GM23338 (cell line): ENCODE results near the gene CD93. TPM values are rescaled to one million over a fixed set of nuclear protein-coding genes. Genes with fewer than 3 reads are reported as not detected.

Experiments
- ATAC-seq: fragments of 200-7000 bp; cut with Tn5 transposase; 3 replicates; pipeline ENCODE4 v1.9.1; 2020
- DNase-seq: peaks from one replicate; pipeline ENCODE4 v3.0.0-alpha.2; 2015; ENCODE audit warnings: low spot score
- H2AFZ ChIP-seq: fragments of 200-600 bp; sonication (generic); 2 replicates; pipeline ENCODE4 v1.8.0; 2016; ENCODE audit warnings: antibody characterized with exemption, mild to moderate bottlenecking, moderate library complexity
- H3F3A ChIP-seq: fragments of 200-600 bp; sonication (generic); replicated peaks from 2 replicates; pipeline ENCODE4 v1.8.0; 2017; ENCODE audit warnings: antibody characterized with exemption, mixed run types, low read depth
- H3K27ac ChIP-seq: fragments of 200-600 bp; sonication (generic); 2 replicates; pipeline ENCODE4 v1.6.1; 2016; ENCODE audit warnings: low read depth
- H3K27me3 ChIP-seq: fragments of 200-600 bp; sonication (generic); 2 replicates; pipeline ENCODE4 v1.8.0; 2016; ENCODE audit warnings: mild to moderate bottlenecking, mixed run types, moderate library complexity; ENCODE audit not compliant: insufficient read depth
- H3K36me3 ChIP-seq: fragments of 200-600 bp; sonication (generic); 2 replicates; pipeline ENCODE4 v1.8.0; 2016; ENCODE audit warnings: mild to moderate bottlenecking; ENCODE audit not compliant: insufficient read depth
- H3K4me1 ChIP-seq: fragments of 200-600 bp; sonication (generic); 2 replicates; pipeline ENCODE4 v1.8.0; 2016; ENCODE audit warnings: mild to moderate bottlenecking, moderate library complexity; ENCODE audit not compliant: insufficient read depth
- H3K4me2 ChIP-seq: fragments of 200-600 bp; sonication (generic); 2 replicates; pipeline ENCODE4 v1.7.1; 2017; ENCODE audit warnings: mixed run types
- H3K4me3 ChIP-seq: fragments of 200-600 bp; sonication (generic); 2 replicates; pipeline ENCODE4 v1.6.1; 2016; ENCODE audit warnings: mixed run types
- H3K79me2 ChIP-seq: fragments of 200-600 bp; sonication (generic); replicated peaks from 2 replicates; pipeline ENCODE4 v1.8.0; 2017; ENCODE audit warnings: mild to moderate bottlenecking; ENCODE audit not compliant: insufficient read depth
- H3K9me2 ChIP-seq: fragments of 200-600 bp; sonication (generic); 2 replicates; pipeline ENCODE4 v1.8.0; 2017; ENCODE audit not compliant: insufficient read depth
- H4K20me1 ChIP-seq: fragments of 200-600 bp; sonication (generic); replicated peaks from 2 replicates; pipeline ENCODE4 v1.8.0; 2017; ENCODE audit warnings: mild to moderate bottlenecking; ENCODE audit not compliant: insufficient read depth
- H3K27ac Mint-ChIP-seq: 2 replicates; pipeline ENCODE4 v1.8.0; 2020; ENCODE audit warnings: inconsistent platforms, mild to moderate bottlenecking, moderate library complexity, mixed read lengths
- H3K27me3 Mint-ChIP-seq: 3 replicates; pipeline ENCODE4 v1.8.0; 2022; ENCODE audit warnings: low read depth, mild to moderate bottlenecking, moderate library complexity, mixed read lengths, inconsistent platforms; ENCODE audit not compliant: insufficient read depth, poor library complexity
- H3K36me3 Mint-ChIP-seq: 3 replicates; pipeline ENCODE4 v1.8.0; 2021; ENCODE audit warnings: low read depth, mild to moderate bottlenecking, inconsistent platforms, moderate library complexity, mixed read lengths
- H3K4me1 Mint-ChIP-seq: 3 replicates; pipeline ENCODE4 v1.8.0; 2020; ENCODE audit warnings: mild to moderate bottlenecking, inconsistent platforms, mixed read lengths
- H3K4me3 Mint-ChIP-seq: 3 replicates; pipeline ENCODE4 v1.8.0; 2021; ENCODE audit warnings: moderate library complexity, mild to moderate bottlenecking, inconsistent platforms, mixed read lengths
- H3K9me3 Mint-ChIP-seq: 3 replicates; pipeline ENCODE4 v1.8.0; 2020; ENCODE audit warnings: moderate library complexity, mild to moderate bottlenecking, inconsistent platforms, mixed read lengths
- EZH2 ChIP-seq: fragments of 200-600 bp; sonication (generic); IDR thresholded peaks from one replicate; pipeline ENCODE4 v1.8.0; 2017; ENCODE audit warnings: antibody characterized with exemption, mild to moderate bottlenecking, low read depth; ENCODE audit not compliant: unreplicated experiment
- JUNB ChIP-seq: IDR thresholded peaks from one replicate; pipeline ENCODE4 v1.6.1; 2016; ENCODE audit warnings: antibody characterized with exemption; ENCODE audit not compliant: unreplicated experiment
- NANOG ChIP-seq: IDR thresholded peaks from 2 replicates; pipeline ENCODE4 v1.6.1; 2016; ENCODE audit warnings: antibody characterized with exemption, borderline replicate concordance
- POLR2AphosphoS5 ChIP-seq: IDR thresholded peaks from 2 replicates; pipeline ENCODE4 v1.6.1; 2016; ENCODE audit warnings: antibody characterized with exemption, low read depth
- ZNF462 ChIP-seq: fragments of 250-450 bp; sonication (Bioruptor Pico); IDR thresholded peaks from 2 replicates; pipeline ENCODE4 v1.5.0; 2020; ENCODE audit warnings: mild to moderate bottlenecking, moderate library complexity
- polyA plus RNA-seq: library from polyadenylated mRNA; unstranded; fragments of >200 nt; fragmentation: Nextera tagmentation; extraction: Ambion mirVana; gene quantifications from 2 replicates; pipeline ENCODE4 v1.2.1, GENCODE V29; 2016
- total RNA-seq: library from RNA; depleted of rRNA; stranded (reverse); fragments of >200 nt; shearing (Covaris generic); gene quantifications from 2 replicates; pipeline ENCODE4 v1.2.3, GENCODE V29; 2014

Gene CD93
- total and polyA plus RNA-seq, 2 experiments from 2014 or later = 0.03 TPM; not detected in 1

DNA sequence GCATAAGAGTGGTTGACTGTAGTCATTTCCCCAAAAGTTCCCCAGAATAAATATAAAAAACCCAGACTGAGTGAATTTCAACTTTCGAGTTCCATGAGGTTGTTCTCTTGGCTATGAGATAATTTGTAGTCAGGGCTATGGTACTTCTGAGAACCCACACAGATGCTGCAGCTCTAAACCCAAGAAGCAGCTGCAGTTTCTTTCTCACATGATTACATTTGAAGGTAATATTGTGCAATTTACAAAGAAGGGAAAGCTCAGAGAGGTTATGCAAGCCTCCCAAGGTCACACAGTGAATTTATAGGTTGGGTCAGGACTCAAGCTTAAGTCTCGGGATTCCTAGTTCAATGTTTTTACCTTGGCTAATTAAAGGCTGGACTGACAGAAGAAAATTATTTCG, 29.7 kb upstream of the CD93 start (continued):
- TF ChIP-seq ZNF462 (CRISPR knock-in tag) (no peak), EZH2 (no peak), NANOG (no peak), JUNB (no peak), POLR2AphosphoS5 (no peak)

DNA sequence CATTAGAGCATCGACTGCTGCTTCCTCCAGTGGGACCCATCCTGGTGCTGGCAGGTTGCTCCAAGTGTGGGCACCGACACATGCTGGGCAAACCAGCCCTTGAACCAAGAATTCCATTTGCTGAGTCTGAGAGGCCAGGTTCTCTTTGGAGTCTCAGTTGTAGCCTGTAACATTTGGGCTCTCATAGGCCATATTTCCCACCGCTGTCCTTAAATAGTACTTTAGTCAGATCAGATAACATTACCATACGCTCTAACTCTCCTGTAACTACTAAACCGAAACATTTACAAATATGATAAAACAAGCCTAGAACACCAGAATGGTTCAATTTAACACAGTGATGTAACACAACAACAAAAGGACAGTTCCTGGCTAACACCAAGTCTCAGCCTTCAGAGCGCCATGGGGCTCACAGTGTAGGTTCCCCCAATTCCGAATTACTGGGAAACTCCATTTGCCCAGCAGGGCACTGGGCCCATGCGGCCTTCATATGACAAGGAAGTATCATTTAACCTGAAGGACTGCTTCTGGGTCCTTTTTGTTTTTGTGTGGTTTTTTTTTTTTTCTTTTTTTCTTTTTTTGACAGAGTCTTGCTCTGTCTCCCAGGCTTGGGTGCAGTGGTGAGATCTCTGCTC, 28.4 kb upstream of the CD93 start:
- no peaks in the 10 kb centered on the region for H3K27me3 ChIP-seq
- H3K4me3 ChIP-seq = no peak overlapping the region
- no peaks in the 10 kb centered on the region for H3F3A ChIP-seq
- H3K27ac Mint-ChIP-seq = no peak overlapping the region
- H4K20me1 ChIP-seq = no peaks in the 10 kb centered on the region
- ATAC-seq (no peak), DNase-seq (no peak)
- H2AFZ ChIP-seq = no peak overlapping the region
- no peaks in the 10 kb centered on the region for H3K9me2 ChIP-seq
- H3K79me2 ChIP-seq = no peaks in the 10 kb centered on the region
- H3K36me3 Mint-ChIP-seq = no peaks in the 10 kb centered on the region
- TF ChIP-seq POLR2AphosphoS5 = no peak
- peaks cover 7% of the 10 kb centered on the region for H3K27me3 Mint-ChIP-seq
- H3K27ac ChIP-seq = no peak overlapping the region
- H3K36me3 ChIP-seq = no peaks in the 10 kb centered on the region
- H3K4me3 Mint-ChIP-seq = no peak overlapping the region
- no peak overlapping the region for H3K4me2 ChIP-seq
- H3K4me1 Mint-ChIP-seq = no peaks in the 10 kb centered on the region
- H3K4me1 ChIP-seq = no peaks in the 10 kb centered on the region
- H3K9me3 Mint-ChIP-seq = no peaks in the 10 kb centered on the region
